ENCODE data around the gene FNDC4. TPM values are rescaled to one million over a fixed set of nuclear protein-coding genes. Genes with fewer than 3 reads are reported as not detected.
A peak's percentile ranks its signal among the peaks of the same experiment; 100 is the strongest.

The FNDC4 gene
- total RNA-seq, 1 experiment from 2014 or later = 2.2 TPM

GRCh38 chr2:27506587-27506986 lies 11.6 kb upstream of the FNDC4 start:
- Histone ChIP-seq H3K27me3 (replicated peaks) (no peaks in the 10 kb centered on the region), H3K4me3 (no peak overlapping the region), H3K27ac (no peak overlapping the region), H3K4me1 (replicated peaks) (no peaks in the 10 kb centered on the region), H3K36me3 (no peaks in the 10 kb centered on the region), H3K9me3 (replicated peaks) (no peaks in the 10 kb centered on the region)
- no peak for DNase-seq (ENCODE audit: low read depth in 1 of 2, low spot score in 2 of 2)

- Histone ChIP-seq H3K9me3 (replicated peaks) (no peaks in the 10 kb centered on the region), H3K4me1 (replicated peaks) (no peaks in the 10 kb centered on the region), H3K27me3 (replicated peaks) (no peaks in the 10 kb centered on the region; the same call in 1 of the 2 replicates), H3K27ac (no peak overlapping the region), H3K4me3 (no peak overlapping the region), H3K36me3 (no peaks in the 10 kb centered on the region)
- DNase-seq (ENCODE audit: low read depth in 1 of 2, low spot score in 2 of 2) = no peak
These were observed 7.1 kb upstream of the FNDC4 start for GRCh38 chr2:27502142-27502541.

GRCh38 chr2:27501042-27501441 lies 6.0 kb upstream of the FNDC4 start:
- Histone ChIP-seq H3K27ac (no peak overlapping the region), H3K9me3 (replicated peaks) (no peaks in the 10 kb centered on the region), H3K27me3 (replicated peaks) (peaks cover 2% of the 10 kb centered on the region), H3K4me3 (no peak overlapping the region), H3K4me1 (replicated peaks) (no peaks in the 10 kb centered on the region), H3K36me3 (no peaks in the 10 kb centered on the region)
- no peak for DNase-seq (ENCODE audit: low read depth in 1 of 2, low spot score in 2 of 2)

- peaks cover 3% of the 10 kb centered on the region; the same call in 1 of the 2 replicates for H3K36me3 ChIP-seq
- H3K27me3 ChIP-seq (replicated peaks) = peaks cover 16% of the 10 kb centered on the region
- H3K4me3 ChIP-seq = no peak overlapping the region
- no peaks in the 10 kb centered on the region for H3K9me3 ChIP-seq (replicated peaks)
- peaks cover 9% of the 10 kb centered on the region for H3K4me1 ChIP-seq (replicated peaks)
- H3K27ac ChIP-seq = no peak overlapping the region
- no peak for DNase-seq (ENCODE audit: low read depth in 1 of 2, low spot score in 2 of 2)
These were observed 4.0 kb upstream of the FNDC4 start for GRCh38 chr2:27498975-27499374.

- Histone ChIP-seq H3K9me3 (replicated peaks) (no peaks in the 10 kb centered on the region), H3K27me3 (replicated peaks) (peaks cover 16% of the 10 kb centered on the region), H3K4me3 (no peak overlapping the region), H3K27ac (no peak overlapping the region), H3K36me3 (peaks cover 3% of the 10 kb centered on the region; the same call in 1 of the 2 replicates), H3K4me1 (replicated peaks) (peaks cover 9% of the 10 kb centered on the region)
- no peak for DNase-seq (ENCODE audit: low read depth in 1 of 2, low spot score in 2 of 2)
These were observed 2.3 kb upstream of the FNDC4 start for GRCh38 chr2:27497288-27497627.

- DNase-seq (ENCODE audit: low read depth in 1 of 2, low spot score in 2 of 2) = no peak
- peaks cover 9% of the 10 kb centered on the region for H3K4me1 ChIP-seq (replicated peaks)
- H3K27ac ChIP-seq = no peak within 1 kb of the TSS
These were observed 1.6 kb upstream of the FNDC4 start, which contains the start of gene GCKR for GRCh38 chr2:27496357-27497287. TSS of gene GCKR (plus strand) at chr2:27496839. CDS start at chr2:27496905, 66 bp downstream.

GRCh38 chr2:27495840-27496356 lies 898 bp upstream of the FNDC4 start:
- no peak overlapping the region for H3K4me3 ChIP-seq
- H3K27ac ChIP-seq = no peak overlapping the region
- H3K4me1 ChIP-seq (replicated peaks) = peaks cover 9% of the 10 kb centered on the region
- H3K27me3 ChIP-seq (replicated peaks) = peaks cover 16% of the 10 kb centered on the region
- DNase-seq (ENCODE audit: low read depth in 1 of 2, low spot score in 2 of 2) = no peak
- no peaks in the 10 kb centered on the region for H3K9me3 ChIP-seq (replicated peaks)
- peaks cover 3% of the 10 kb centered on the region; the same call in 1 of the 2 replicates for H3K36me3 ChIP-seq

More at GRCh38 chr2:27496357-27497287, 1.6 kb upstream of the FNDC4 start, which contains the start of gene GCKR:
- Histone ChIP-seq H3K36me3 (peaks cover 3% of the 10 kb centered on the region; the same call in 1 of the 2 replicates), H3K27me3 (replicated peaks) (peaks cover 16% of the 10 kb centered on the region), H3K9me3 (replicated peaks) (no peaks in the 10 kb centered on the region), H3K4me3 (no peak within 1 kb of the TSS)

GRCh38 chr2:27494284-27494943 lies 586 bp downstream of the FNDC4 start:
- no peak for DNase-seq (ENCODE audit: low read depth in 1 of 2, low spot score in 2 of 2)
- Histone ChIP-seq H3K27ac (no peak overlapping the region), H3K27me3 (replicated peaks) (peaks cover 16% of the 10 kb centered on the region)

GRCh38 chr2:27493948-27494283 lies 1.1 kb downstream of the FNDC4 start:
- H3K4me3 ChIP-seq = no peak overlapping the region
- no peak for DNase-seq (ENCODE audit: low read depth in 1 of 2, low spot score in 2 of 2)
- no peak overlapping the region for H3K27ac ChIP-seq
- H3K9me3 ChIP-seq (replicated peaks) = no peaks in the 10 kb centered on the region
- peaks cover 3% of the 10 kb centered on the region; the same call in 1 of the 2 replicates for H3K36me3 ChIP-seq
- H3K27me3 ChIP-seq (replicated peaks) = peaks cover 16% of the 10 kb centered on the region
- peaks cover 16% of the 10 kb centered on the region for H3K4me1 ChIP-seq (replicated peaks)

More at GRCh38 chr2:27494284-27494943, 586 bp downstream of the FNDC4 start:
- H3K4me1 ChIP-seq (replicated peaks) = peaks cover 13% of the 10 kb centered on the region
- H3K36me3 ChIP-seq = peaks cover 3% of the 10 kb centered on the region; the same call in 1 of the 2 replicates
- H3K9me3 ChIP-seq (replicated peaks) = no peaks in the 10 kb centered on the region
- H3K4me3 ChIP-seq = peak overlapping the region; percentile 64

GRCh38 chr2:27492557-27492956 lies 2.4 kb downstream of the FNDC4 start:
- peaks cover 3% of the 10 kb centered on the region; the same call in 1 of the 2 replicates for H3K36me3 ChIP-seq
- H3K9me3 ChIP-seq (replicated peaks) = no peaks in the 10 kb centered on the region
- peaks cover 21% of the 10 kb centered on the region for H3K4me1 ChIP-seq (replicated peaks)
- peaks cover 16% of the 10 kb centered on the region for H3K27me3 ChIP-seq (replicated peaks)
- no peak overlapping the region for H3K4me3 ChIP-seq
- H3K27ac ChIP-seq = no peak overlapping the region
- DNase-seq (ENCODE audit: low read depth in 1 of 2, low spot score in 2 of 2) = no peak

GRCh38 chr2:27489498-27490397 lies 5.3 kb downstream of the FNDC4 start, which contains the start of gene IFT172:
TSS of gene IFT172 (minus strand) at chr2:27489743. CDS start at chr2:27489653, 90 bp downstream.
- Histone ChIP-seq H3K9me3 (replicated peaks) (no peaks in the 10 kb centered on the region), H3K27ac (no peak within 1 kb of the TSS), H3K27me3 (replicated peaks) (peaks cover 3% of the 10 kb centered on the region; the same call in 1 of the 2 replicates), H3K36me3 (peaks cover under 1% of the 10 kb centered on the region; the same call in 1 of the 2 replicates), H3K4me3 (peak within 1 kb of the TSS; percentile 47), H3K4me1 (replicated peaks) (peaks cover 15% of the 10 kb centered on the region)
- DNase-seq (ENCODE audit: low read depth in 1 of 2, low spot score in 2 of 2) = peak; percentile 84 to 99

GRCh38 chr2:27489118-27489497 lies 5.9 kb downstream of the FNDC4 start:
- H3K9me3 ChIP-seq (replicated peaks) = no peaks in the 10 kb centered on the region
- no peaks in the 10 kb centered on the region for H3K27me3 ChIP-seq (replicated peaks)
- H3K27ac ChIP-seq = no peak overlapping the region
- H3K36me3 ChIP-seq = 0 out of 2 replicates have a peak, but pooled peaks cover under 1% of the 10 kb centered on the region
- H3K4me3 ChIP-seq = peak overlapping the region; percentile 47
- peaks cover 13% of the 10 kb centered on the region for H3K4me1 ChIP-seq (replicated peaks)
- no peak for DNase-seq (ENCODE audit: low read depth in 1 of 2, low spot score in 2 of 2)

GRCh38 chr2:27485496-27485895 lies 9.5 kb downstream of the FNDC4 start:
- Histone ChIP-seq H3K27me3 (replicated peaks) (no peaks in the 10 kb centered on the region), H3K36me3 (peaks cover 14% of the 10 kb centered on the region; the same call in 1 of the 2 replicates), H3K9me3 (replicated peaks) (no peaks in the 10 kb centered on the region), H3K4me1 (replicated peaks) (peaks cover 13% of the 10 kb centered on the region), H3K27ac (no peak overlapping the region), H3K4me3 (no peak overlapping the region)
- DNase-seq (ENCODE audit: low read depth in 1 of 2, low spot score in 2 of 2) = no peak
